Endodermal cell (in vitro differentiated cells): Measurements from ENCODE around the gene TMEM255B. TPM values are rescaled to one million over a fixed set of nuclear protein-coding genes. Genes with fewer than 3 reads are reported as not detected.
"Not testable (repeated sequence)": the region's sequence is repeated elsewhere in the genome, so short reads cannot be mapped to it uniquely, and the experiment has no call there.

Experiments used
- DNase-seq: peaks from one replicate; pipeline ENCODE4 v3.0.0-alpha.2; 2017
- H3K27ac ChIP-seq: 2 replicates; pipeline ENCODE4 v1.5.1; 2013; ENCODE audit warnings: mild to moderate bottlenecking, low read depth, low read length, moderate library complexity
- H3K27me3 ChIP-seq: 2 replicates; pipeline ENCODE4 v1.6.1; 2013; ENCODE audit warnings: mild to moderate bottlenecking, low read length, moderate library complexity; ENCODE audit not compliant: insufficient read depth, control insufficient read depth, poor library complexity, severe bottlenecking
- H3K36me3 ChIP-seq: 2 replicates; pipeline ENCODE4 v1.7.0; 2013; ENCODE audit warnings: mild to moderate bottlenecking, low read length, moderate library complexity; ENCODE audit not compliant: control insufficient read depth, insufficient read depth
- H3K4me1 ChIP-seq: one replicate; pipeline ENCODE4 v1.7.0; 2013; ENCODE audit warnings: low read length; ENCODE audit not compliant: control insufficient read depth, insufficient read depth
- H3K4me3 ChIP-seq: 2 replicates; pipeline ENCODE4 v1.5.1; 2013; ENCODE audit warnings: mild to moderate bottlenecking, low read length, moderate library complexity
- H3K9ac ChIP-seq: 2 replicates; pipeline ENCODE4 v1.6.1; 2013; ENCODE audit warnings: mild to moderate bottlenecking, low read length, moderate library complexity; ENCODE audit not compliant: poor library complexity, severe bottlenecking; ENCODE audit errors: extremely low read depth
- H3K9me3 ChIP-seq: 2 replicates; pipeline ENCODE4 v1.6.1; 2013; ENCODE audit warnings: mild to moderate bottlenecking, low read length, moderate library complexity; ENCODE audit not compliant: control insufficient read depth
- H3K27ac Mint-ChIP-seq: 2 replicates; pipeline ENCODE4 v1.8.0; 2020; ENCODE audit warnings: mixed read lengths
- H3K27me3 Mint-ChIP-seq: 2 replicates; pipeline ENCODE4 v1.8.0; 2021; ENCODE audit warnings: mild to moderate bottlenecking, mixed read lengths; ENCODE audit not compliant: insufficient read depth
- H3K36me3 Mint-ChIP-seq: 2 replicates; pipeline ENCODE4 v1.8.0; 2020; ENCODE audit warnings: low read depth, mixed read lengths
- H3K4me1 Mint-ChIP-seq: 2 replicates; pipeline ENCODE4 v1.8.0; 2020; ENCODE audit warnings: mixed read lengths
- H3K4me3 Mint-ChIP-seq: 2 replicates; pipeline ENCODE4 v1.8.0; 2020; ENCODE audit warnings: mild to moderate bottlenecking, moderate library complexity, mixed read lengths
- H3K9me3 Mint-ChIP-seq: 2 replicates; pipeline ENCODE4 v1.8.0; 2020; ENCODE audit warnings: mild to moderate bottlenecking, mixed read lengths
- WGBS, 2 experiments: methylation state at CpG; one replicate each; pipeline versions ENCODE4 v1.1.5 to v1.1.7; 2013; ENCODE audit warnings: missing lambda C conversion rate in 2 of 2, mixed read lengths in 1 of 2; ENCODE audit not compliant: insufficient coverage in 1 of 2, insufficient read length in 1 of 2; 5-methylcytosine and 5-hydroxymethylcytosine counted together
- total RNA-seq, 2 donors: library from RNA; stranded (reverse); fragmentation: NEBNext Ultra II Directional in 1 of 2; extraction: Animal tissue kit (Norgen Biotek cat#: 25700) in 1 of 2; gene quantifications; 2 replicates in 1 of 2; 3 replicates in 1 of 2; pipeline ENCODE4 v1.2.1, GENCODE V29; 2021
- TF ChIP-seq, protein P1 (sequence below): fragments of 200-600 bp; sonication (generic); conservative IDR thresholded peaks from 2 replicates; pipeline ENCODE4 v1.5.0; 2021; ENCODE audit warnings: antibody characterized with exemption, mild to moderate bottlenecking

Gene TMEM255B
- total RNA-seq, 2 donors from 2014 or later, result 0.55 to 2.1 TPM

DNA sequence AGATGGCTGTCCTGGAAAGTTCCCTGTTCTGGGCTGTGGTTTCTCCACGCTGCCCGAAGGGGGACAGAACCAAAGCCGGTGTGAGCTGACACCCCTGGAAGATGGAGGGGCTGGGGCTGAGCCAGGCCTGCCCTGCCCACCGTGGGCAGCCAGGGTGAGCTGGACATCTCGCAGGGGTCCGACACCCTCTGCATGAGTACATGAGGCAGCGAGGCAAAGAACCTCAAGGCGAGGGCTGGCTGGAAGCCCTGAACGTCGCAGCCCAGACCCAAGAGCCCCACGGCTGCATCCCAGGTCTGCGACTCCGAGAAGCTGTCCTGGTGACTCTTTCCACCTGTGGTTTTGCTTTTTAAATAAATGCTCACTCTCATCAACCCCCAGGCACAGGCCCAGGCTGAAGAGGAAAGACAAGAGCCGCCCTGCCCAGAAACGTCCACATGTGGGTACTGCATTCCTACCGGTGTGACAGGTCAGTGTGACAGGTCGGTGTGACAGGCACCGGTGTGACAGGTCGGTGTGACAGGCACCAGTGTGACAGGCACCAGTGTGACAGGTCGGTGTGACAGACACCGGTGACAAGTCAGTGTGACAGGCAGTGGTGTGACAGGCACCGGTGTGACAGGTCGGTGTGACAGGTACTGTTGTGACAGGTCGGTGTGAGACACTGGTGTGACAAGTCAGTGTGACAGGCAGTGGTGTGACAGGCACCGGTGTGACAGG lies 74.2 kb downstream of the TMEM255B start:
- H3K27me3 ChIP-seq, result no peaks in the 10 kb centered on the region
- H3K9ac ChIP-seq, result no peak overlapping the region
- no peak overlapping the region for H3K27ac Mint-ChIP-seq
- no peak overlapping the region for H3K4me3 ChIP-seq
- no peak overlapping the region for H3K4me3 Mint-ChIP-seq
- H3K4me1 ChIP-seq, result no peaks in the 10 kb centered on the region
- no peaks in the 10 kb centered on the region for H3K9me3 ChIP-seq
- H3K27me3 Mint-ChIP-seq, result no peaks in the 10 kb centered on the region
- H3K4me1 Mint-ChIP-seq, result peaks cover 13% of the 10 kb centered on the region
- DNase-seq, result no peak
- H3K9me3 Mint-ChIP-seq, result no peaks in the 10 kb centered on the region
- peaks cover 6% of the 10 kb centered on the region for H3K36me3 ChIP-seq
- WGBS, 2 experiments, result 94 to 95% methylated on average over 23 to 25 of the region's 25 CpGs
- TF ChIP-seq, protein P1, sequence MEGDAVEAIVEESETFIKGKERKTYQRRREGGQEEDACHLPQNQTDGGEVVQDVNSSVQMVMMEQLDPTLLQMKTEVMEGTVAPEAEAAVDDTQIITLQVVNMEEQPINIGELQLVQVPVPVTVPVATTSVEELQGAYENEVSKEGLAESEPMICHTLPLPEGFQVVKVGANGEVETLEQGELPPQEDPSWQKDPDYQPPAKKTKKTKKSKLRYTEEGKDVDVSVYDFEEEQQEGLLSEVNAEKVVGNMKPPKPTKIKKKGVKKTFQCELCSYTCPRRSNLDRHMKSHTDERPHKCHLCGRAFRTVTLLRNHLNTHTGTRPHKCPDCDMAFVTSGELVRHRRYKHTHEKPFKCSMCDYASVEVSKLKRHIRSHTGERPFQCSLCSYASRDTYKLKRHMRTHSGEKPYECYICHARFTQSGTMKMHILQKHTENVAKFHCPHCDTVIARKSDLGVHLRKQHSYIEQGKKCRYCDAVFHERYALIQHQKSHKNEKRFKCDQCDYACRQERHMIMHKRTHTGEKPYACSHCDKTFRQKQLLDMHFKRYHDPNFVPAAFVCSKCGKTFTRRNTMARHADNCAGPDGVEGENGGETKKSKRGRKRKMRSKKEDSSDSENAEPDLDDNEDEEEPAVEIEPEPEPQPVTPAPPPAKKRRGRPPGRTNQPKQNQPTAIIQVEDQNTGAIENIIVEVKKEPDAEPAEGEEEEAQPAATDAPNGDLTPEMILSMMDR, result no peak
- peaks cover 37% of the 10 kb centered on the region for H3K36me3 Mint-ChIP-seq
- no peak overlapping the region for H3K27ac ChIP-seq

DNA sequence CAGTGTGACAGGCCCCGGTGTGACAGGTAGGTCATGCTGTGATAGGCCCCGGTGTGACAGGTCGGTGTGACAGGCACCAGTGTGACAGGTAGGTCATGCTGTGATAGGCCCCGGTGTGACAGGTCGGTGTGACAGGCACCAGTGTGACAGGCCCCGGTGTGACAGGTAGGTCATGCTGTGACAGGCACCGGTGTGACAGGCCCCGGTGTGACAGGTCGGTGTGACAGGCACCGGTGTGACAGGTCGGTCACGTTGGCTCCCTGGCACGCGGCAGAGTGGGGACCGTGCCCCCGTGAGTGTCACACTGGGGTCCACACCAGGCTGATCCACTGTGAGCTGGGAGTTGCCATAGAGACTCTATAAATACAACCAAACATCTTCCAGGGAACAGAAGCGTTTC lies 75.0 kb downstream of the TMEM255B start:
- WGBS, 2 experiments, result 93 to 98% methylated on average over 15 to 17 of the region's 17 CpGs
- H3K9me3 Mint-ChIP-seq, H3K27ac Mint-ChIP-seq: not testable (repeated sequence)

DNA sequence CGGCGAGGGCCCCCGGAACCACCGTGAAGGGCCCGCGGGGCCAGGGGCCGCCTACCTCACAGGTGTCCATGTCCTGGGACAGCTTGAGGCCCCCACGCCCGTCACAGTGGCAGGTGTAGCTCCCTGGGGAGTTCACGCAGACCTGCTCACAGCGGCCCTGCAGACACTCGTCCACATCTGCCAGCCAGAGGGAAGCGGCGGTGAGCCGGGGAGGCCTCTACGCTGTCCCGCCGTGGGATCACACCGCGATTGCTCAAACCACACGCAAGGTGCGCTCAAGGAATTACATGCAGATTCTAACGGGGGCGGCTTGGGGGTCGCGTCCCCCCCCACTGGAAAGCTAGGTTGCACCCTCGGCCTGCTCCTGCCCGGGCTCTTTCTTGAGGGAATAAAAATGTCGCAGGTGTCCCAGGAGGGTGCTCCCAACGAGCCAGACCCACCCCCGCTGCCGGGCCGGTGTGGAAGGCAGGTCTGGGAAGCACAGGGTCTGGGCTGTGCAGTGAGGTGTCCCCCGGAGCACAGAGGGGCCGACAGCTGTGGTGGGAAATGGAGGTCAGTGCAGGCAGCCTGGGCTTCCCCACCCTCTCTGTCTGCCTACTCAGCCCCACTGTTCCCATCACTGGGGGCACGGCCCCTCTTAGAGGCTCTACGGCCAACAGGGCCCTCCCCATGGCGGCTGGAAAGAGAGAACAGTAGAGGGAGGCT lies 75.6 kb downstream of the TMEM255B start:
- Histone ChIP-seq H3K4me1 (no peaks in the 10 kb centered on the region), H3K27ac (no peak overlapping the region), H3K36me3 (peaks cover 6% of the 10 kb centered on the region), H3K9ac (no peak overlapping the region), H3K4me3 (no peak overlapping the region), H3K27me3 (no peaks in the 10 kb centered on the region), H3K9me3 (no peaks in the 10 kb centered on the region)
- no peak for DNase-seq
- peaks cover 34% of the 10 kb centered on the region for H3K36me3 Mint-ChIP-seq
- no peak overlapping the region for H3K27ac Mint-ChIP-seq
- H3K27me3 Mint-ChIP-seq, result no peaks in the 10 kb centered on the region
- 93 to 94% methylated on average over 26 to 38 of the region's 38 CpGs for WGBS, 2 experiments
- TF ChIP-seq, protein P1, result no peak
- H3K4me3 Mint-ChIP-seq, result no peak overlapping the region
- H3K9me3 Mint-ChIP-seq, result no peaks in the 10 kb centered on the region
- peaks cover 13% of the 10 kb centered on the region for H3K4me1 Mint-ChIP-seq

More for the DNA sequence above, 75.0 kb downstream of the TMEM255B start:
- not testable (repeated sequence) for H3K36me3 ChIP-seq, H3K4me3 Mint-ChIP-seq, H3K27ac ChIP-seq, H3K4me1 ChIP-seq, H3K9me3 ChIP-seq, H3K4me3 ChIP-seq, H3K27me3 Mint-ChIP-seq, DNase-seq, H3K27me3 ChIP-seq, H3K9ac ChIP-seq
- H3K4me1 Mint-ChIP-seq, result peaks cover 13% of the 10 kb centered on the region
- H3K36me3 Mint-ChIP-seq, result peaks cover 34% of the 10 kb centered on the region
